GM19452 (cell line): ENCODE data around the gene FAM83D.
A peak's percentile ranks its signal among the peaks of the same experiment; 100 is the strongest.
"Not testable (repeated sequence)": the region's sequence is repeated elsewhere in the genome, so short reads cannot be mapped to it uniquely, and the experiment has no call there.

ENCODE experiments used
- ATAC-seq: cut with Tn5 transposase; IDR thresholded peaks from one replicate; pipeline ENCODE4 v1.9.1; 2021; ENCODE audit not compliant: unreplicated experiment

The FAM83D gene

DNA sequence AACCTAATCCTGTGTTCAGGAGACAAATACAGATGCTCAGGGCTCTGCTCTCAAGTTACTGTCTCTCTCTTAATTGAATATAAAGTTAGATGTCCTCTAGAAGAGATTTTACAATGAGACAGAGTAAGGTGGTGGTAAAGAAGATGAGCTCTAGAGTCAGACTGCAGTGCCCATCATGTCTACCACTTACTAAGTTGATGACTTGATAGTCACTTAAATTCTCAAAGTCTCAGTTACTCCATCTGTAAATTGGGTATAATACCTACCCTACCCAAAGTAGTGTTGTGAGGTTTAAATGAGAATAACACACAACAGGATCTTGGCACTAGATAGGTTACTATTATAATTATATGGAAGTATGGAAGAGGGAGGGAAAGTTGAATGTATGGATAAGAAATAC lies 37.5 kb downstream of the FAM83D start:
- no peak for ATAC-seq

DNA sequence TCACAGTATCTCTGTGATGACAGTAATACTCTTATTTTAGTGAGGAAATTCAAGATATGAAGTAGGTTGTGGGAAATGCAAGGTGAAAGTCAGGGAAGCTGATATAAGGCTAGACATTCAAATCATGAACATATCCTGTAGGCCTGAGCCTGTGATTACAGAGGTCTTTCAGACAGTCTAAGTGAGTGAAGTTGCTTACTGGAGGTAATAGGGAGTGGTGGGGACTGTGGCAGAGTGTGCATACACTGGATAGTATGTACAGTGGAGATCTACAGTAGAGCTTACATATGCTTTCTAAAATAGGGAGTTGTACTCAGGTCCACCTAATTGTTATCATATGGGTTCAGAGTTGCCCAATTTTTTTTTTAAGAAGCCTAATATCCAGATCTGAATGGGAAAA lies 39.0 kb downstream of the FAM83D start:
- no peak for ATAC-seq

DNA sequence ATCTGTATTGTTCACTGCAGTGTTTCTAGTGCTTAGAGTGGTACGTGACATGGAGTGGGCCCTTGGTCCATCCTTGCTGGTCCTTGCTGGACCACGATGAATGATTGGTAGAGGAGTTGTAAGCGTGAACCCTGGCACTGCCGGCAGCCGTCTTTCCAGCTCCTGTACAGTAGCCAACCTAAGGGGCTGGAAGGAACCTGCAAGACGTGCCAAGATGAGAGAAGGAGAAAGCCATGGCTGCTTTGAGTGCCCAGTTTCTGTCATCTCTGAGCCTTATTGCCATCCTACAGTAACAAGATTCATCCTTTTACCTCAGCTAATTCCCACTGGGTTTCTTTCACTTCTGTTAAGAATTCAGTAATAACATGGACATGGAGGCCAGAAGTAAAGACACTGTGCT lies 41.9 kb downstream of the FAM83D start:
- ATAC-seq = no peak

GRCh38 chr20:38969708-38970107 lies 43.5 kb downstream of the FAM83D start:
- ATAC-seq = no peak

- ATAC-seq = no peak
These were observed 44.1 kb downstream of the FAM83D start for GRCh38 chr20:38970302-38970701.

DNA sequence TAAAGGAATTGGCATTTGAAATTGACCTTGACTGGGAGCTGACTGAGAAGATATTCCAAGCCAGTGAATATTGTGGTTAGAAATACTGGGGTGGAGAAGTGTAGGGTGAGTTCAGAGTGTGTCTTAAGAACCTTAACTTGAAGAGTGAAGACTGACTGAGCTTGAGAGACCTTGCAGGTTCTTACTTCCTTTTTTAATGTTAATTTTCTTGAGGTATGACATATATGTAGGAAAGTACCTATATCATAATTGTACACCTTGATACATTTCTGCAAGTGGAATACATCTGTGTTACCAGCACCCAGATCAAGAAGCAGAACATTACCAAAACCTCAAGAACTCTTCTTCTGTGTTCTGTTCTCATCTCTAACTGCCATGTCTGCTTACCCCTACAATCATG lies 46.9 kb downstream of the FAM83D start:
- no peak for ATAC-seq

GRCh38 chr20:38973645-38974044 lies 47.4 kb downstream of the FAM83D start:
- ATAC-seq = no peak

DNA sequence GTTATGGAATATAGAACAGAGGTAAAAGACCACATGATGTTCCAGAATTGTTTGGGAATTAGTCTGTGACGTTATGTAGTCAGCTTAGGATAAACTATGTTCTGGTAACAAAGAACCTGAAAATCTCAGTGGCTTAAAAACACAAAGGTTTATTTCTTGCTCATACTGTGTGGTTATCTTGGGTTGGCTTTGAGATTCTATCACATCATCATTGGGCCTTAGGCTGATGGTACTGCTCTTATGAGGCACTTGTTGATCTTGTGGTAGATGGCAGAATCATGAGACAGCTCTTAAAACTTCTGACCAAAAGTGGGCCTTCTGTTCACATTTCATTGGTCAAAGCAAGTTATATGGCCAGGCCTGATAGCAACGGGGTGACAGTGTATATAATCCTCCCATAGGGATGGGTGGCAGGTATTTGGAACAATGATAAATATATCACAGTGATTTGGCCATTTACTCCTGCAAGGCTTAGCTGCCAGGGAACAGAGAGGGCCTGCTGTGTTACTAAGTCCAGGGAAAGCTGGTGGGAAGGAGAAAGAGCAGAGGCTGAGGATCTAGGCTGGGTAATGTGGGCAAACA lies 49.4 kb downstream of the FAM83D start:
- ATAC-seq = no peak

DNA sequence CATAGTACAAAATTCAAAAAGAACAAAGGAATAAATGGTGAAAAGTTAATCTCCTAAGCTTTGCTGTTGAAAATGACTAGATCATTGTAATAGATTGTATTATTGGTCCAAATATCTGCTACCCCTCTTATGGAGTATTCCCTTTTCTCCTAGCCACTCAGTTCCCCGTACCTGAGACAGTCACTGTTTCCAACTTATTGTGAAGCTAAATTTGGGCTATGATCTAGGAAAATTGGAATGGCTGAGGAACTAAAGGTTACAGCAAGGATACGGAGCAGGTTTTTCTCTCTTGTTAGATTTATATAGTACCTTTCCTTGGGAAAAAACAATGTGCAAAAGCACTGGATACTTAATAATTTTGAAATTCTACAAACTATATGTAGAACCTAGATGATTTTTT lies 53.2 kb downstream of the FAM83D start:
- no peak for ATAC-seq

DNA sequence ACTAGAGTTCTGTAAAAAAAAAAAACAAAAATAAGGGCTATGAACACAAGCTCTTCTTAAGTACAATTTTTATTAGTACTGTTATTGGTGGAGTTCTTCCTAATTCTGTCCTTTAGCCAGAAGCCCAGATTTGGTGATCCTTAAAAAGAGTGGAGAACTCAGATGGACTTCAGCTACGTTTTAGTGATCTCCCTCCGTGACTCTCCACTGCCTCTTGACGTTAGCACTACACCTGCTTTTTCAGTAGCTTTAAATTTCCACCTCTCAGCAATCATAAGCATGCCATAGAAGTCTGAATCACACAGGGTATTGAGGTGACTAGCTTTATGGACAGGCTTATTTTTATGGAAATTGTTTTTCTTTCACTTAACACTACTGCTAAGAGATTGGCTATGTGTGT lies 53.6 kb downstream of the FAM83D start:
- no peak for ATAC-seq

- no peak for ATAC-seq
These were observed 56.1 kb downstream of the FAM83D start for GRCh38 chr20:38982291-38982690.

DNA sequence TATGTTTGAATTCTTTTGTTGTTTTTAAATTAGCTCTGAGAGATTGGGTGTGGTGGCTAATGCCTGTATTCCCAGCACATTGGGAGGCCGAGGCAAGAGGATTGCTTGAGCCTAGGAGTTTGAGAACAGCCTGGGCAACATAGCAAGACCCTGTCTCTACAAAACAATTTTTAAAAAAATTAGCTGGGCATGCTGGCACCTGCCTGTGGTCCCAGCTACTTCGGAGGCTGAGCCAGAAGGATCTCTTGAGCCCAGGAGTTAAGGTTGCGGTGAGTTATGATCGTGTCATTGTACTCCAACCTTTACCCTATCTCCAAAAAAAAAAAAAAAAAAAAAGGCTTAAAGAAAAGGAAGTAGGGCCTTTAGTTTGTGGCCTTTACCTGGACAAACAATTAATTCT lies 58.8 kb downstream of the FAM83D start:
- ATAC-seq = no peak

- ATAC-seq = no peak
These were observed 59.5 kb downstream of the FAM83D start for GRCh38 chr20:38985603-38986170.

DNA sequence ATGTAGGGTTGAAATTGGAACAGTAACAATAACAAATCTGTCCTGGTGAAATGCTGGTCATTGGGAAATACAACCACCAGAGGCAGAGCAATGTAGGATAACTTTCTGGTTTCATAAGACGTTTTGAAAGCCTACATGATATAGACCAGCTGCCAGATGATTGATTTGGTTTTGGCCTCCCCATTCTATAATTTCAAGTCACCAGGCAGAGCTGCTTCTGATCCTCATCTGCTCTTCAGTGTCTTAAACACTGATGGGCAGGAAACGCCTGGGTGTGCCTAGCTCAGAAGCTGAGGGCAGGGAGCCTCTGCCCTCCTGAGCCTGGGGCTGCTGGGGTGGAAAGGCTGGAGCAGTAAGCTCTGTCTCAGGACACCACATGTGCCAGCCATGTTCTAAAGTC lies 60.4 kb downstream of the FAM83D start:
- ATAC-seq = no peak

- ATAC-seq = peak; percentile 87
These were observed 61.6 kb downstream of the FAM83D start for GRCh38 chr20:38987777-38988176.

DNA sequence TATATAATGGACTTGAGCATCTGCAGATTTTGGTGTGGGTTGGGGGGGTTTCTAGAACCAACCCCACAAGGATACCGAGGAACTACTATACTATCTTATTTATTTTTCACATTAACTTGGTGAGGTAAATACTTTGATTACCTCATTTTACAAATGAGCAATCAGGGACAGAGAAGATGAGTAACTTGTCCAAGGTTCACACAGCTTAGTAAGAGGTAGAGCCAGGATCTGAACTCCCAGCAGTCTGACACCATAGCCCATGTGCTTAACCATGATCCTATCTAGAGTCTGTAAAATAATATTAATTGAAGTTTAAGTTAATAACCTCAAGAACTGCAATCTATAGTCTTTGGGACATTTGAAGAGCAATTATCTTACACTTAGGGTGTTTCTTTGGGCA lies 64.5 kb downstream of the FAM83D start:
- ATAC-seq = no peak

GRCh38 chr20:38991814-38992704 lies 65.8 kb downstream of the FAM83D start:
- ATAC-seq = no peak

DNA sequence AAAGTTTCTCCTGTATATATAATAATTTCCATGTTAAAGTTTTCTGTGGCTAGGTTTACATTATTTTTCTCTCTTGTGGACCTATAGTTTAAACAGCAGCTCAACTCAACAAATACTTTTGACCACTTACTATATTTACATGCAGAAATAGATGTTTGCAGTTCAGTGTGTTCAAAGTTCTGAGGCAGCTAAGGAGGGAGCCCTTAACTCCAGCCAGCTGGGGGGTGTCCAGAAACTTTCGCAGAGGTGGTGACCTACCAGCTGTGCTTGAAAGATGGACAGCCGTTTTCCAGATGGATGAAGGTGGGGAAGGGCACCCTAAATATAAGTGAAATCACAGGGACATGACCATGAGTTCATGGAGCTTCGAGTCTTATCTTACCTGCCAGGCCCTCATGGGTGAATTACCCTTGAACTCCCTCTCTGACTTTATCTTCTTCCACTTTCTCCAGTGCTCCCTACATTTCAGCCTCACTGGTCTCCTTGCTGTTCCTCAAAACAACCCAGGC lies 69.4 kb downstream of the FAM83D start:
- ATAC-seq = no peak

GRCh38 chr20:38996866-38997265 lies 70.6 kb downstream of the FAM83D start:
- ATAC-seq = not testable (repeated sequence)

DNA sequence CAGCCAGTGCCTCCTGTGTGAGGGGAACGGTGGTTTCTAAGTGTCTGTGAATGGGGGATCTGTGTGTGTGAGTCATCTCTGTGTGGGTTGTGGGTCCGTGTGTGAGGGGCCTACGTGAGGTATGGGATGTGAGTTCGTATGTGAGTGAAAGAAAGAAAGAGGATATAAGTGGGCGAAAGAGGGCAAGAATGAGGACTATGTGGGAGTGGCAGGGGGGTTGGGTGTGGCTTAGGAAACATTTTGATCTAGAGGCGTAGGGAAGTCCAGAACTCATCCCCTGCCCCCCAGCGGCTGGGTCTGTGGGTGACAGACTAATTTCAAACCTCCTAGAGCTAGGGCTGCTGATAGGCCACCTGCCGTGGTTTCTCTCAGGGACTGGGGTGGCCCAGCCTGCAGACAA lies 71.4 kb downstream of the FAM83D start:
- peak; percentile 82 for ATAC-seq

- ATAC-seq = no peak
These were observed 73.0 kb downstream of the FAM83D start for GRCh38 chr20:38999217-38999616.
